GOT3 (cell line): ENCODE measurements around the gene ITGA1.
"Not testable (repeated sequence)": the region's sequence is repeated elsewhere in the genome, so short reads cannot be mapped to it uniquely, and the experiment has no call there.

Source experiments
- DNase-seq: peaks from one replicate; lab custom pipeline; 2025; ENCODE audit warnings: mixed read lengths; lab: John Stamatoyannopoulos, UW

Gene ITGA1

GRCh38 chr5:52865991-52866390 is 78.3 kb downstream of the ITGA1 start:
- DNase-seq = not testable (repeated sequence)

GRCh38 chr5:52867809-52868208 is 80.1 kb downstream of the ITGA1 start:
- no peak for DNase-seq

GRCh38 chr5:52868417-52868816 is 80.7 kb downstream of the ITGA1 start:
- no peak for DNase-seq

- DNase-seq = no peak
Measured at GRCh38 chr5:52869391-52869790, 81.7 kb downstream of the ITGA1 start.

- no peak for DNase-seq
Measured at GRCh38 chr5:52870448-52870847, 82.7 kb downstream of the ITGA1 start.

DNA sequence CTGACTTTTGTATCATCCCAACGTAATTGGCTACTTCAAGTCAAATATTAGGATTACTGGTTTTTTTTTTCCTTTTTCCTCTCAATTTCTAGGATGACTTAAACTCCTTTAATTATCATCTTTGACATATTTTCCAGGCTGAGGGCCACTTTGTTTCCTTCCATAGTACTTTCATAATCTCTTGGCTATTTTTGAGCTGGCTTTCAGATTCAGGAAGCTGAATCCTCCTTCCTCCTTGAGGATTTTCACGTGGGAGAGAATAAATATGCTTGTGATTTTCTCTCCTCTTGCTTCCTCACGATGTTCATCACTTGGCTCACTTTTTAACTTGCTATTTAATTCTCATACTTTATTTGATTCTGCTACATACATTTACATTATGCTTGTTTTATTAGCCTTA is 88.1 kb downstream of the ITGA1 start:
- DNase-seq = no peak

DNA sequence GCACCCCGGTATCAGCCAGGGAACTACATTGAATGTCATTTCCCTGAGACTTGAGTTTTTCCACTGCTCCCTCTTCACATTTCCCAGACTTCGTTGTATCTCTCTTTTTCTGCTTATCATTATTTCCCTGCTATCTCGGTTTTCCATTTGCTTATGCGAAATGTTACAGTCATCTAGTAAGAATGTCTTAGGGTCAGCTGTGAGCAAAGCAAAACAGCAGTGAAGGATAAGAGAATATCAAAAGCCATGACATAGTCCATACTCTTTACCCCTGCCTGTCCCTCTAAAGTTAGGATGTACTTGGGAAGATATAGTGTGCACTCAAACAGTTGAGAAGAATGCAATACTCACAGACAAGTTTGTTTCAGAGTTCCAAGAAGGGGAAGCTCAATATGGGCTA is 88.7 kb downstream of the ITGA1 start:
- DNase-seq = no peak

- DNase-seq = no peak
Measured at GRCh38 chr5:52878656-52879055, 90.9 kb downstream of the ITGA1 start.

DNA sequence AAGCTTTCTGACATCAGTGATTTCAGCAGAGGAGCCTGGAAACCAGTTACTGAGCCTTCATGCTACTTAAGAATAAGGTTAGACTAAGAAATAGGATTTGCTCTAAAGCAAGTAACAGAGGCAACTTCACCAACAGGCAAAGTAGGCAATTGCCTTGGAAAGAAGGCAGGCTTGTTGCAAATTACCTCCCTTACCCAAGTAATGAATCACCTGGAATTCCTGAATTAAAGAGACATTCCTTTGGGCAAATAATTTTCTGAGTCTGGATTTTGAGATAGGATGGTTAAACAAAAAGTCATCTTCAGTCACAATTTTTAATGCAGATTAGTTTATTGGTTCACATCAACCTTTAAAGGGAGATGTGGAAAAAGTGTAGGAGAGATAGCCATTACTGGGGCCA is 92.8 kb downstream of the ITGA1 start:
- DNase-seq = no peak

DNA sequence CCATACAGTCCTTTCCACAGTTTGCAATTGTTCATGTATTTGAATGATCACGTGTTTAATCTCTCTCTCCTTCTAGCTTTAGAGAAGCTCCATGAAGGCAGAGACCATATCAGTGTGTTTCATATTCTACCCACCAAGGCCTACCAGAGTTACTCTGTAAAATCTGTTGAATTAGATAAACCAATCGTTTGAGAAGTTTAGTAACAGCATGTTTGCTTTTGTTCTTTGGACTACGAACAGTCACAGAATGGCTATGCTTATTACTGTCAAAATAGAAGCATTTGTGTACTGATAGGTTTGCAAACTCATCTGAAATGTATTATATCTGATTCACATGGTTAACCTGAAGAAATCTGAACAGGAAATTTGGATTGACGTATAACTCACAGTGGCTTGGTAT is 93.8 kb downstream of the ITGA1 start:
- DNase-seq = no peak

DNA sequence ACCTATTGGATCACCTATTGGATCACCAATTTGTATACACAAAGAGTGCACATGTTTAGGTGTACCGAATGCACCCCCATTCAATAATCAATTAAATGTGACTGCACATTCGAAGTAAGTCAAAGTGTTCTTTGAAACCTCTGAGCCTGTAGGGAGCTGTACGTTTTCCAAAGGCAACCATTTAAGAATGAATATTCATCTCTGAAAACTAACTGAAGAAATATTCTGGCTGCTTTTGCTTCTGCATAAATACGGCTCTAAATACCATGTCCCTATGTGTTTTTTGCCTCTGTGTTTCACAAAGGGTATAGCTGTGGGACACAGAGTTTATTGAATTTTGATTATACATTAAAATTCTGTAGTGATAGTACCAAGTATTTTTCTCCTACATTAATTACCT is 95.4 kb downstream of the ITGA1 start:
- no peak for DNase-seq

GRCh38 chr5:52884453-52884852 is 96.7 kb downstream of the ITGA1 start:
- no peak for DNase-seq

DNA sequence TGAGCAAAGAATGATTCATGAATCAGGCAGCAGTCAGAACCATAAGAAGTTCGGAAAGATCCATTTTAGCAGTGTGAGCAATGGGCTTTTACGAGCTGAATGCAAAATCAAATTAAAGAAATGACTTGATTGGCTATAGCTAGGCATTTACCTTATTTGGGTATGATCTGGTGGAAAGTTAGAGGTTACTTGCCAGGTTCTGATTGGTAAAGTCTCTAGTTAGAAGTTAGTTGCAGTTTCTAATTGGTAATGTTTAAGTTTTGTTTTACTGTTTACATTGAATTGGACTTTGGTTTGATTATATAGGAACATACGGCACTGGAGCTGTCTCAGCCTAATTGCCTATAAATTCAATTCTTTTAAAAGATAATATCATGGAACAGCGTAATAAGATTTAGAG is 97.9 kb downstream of the ITGA1 start:
- DNase-seq = no peak

DNA sequence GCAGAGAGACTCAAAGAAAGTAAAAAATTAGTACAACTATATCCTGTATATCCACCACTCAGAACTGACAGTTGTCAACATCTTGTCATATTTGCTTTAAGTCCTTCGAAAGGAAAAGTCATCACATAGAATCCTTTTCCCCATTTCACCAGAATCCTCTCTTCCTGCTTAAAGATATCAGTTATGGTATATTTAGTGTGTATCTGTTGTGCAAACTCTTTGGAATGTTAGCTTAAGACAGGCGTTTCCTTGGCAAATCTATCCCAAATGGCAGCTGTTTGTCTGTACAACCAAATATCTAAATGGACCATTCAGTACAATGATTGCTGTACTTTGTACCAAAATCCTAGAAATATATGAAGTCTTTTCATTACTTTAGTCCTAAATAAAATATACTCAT is 98.5 kb downstream of the ITGA1 start:
- DNase-seq = no peak

DNA sequence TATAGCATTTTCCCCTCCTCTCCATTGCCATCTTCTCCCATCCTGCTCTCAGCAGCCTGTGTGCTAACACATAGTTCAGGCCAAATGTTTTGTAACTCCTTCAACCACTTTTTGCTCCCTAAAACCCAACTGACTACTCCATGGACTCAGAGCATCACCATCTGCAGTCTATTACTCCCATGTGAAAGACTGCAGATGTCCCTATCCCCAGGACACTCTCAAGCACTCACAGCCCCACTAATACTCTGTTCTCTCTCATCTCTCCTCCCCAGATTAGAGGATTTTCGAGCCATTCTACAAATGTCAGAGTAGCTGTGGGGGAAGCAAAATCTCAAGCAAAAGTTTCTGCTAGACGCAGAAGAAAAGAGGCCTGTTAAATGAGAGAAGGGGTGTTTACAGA is 99.3 kb downstream of the ITGA1 start:
- DNase-seq = no peak

- DNase-seq = no peak
Measured at GRCh38 chr5:52888363-52888762, 100.6 kb downstream of the ITGA1 start.

- DNase-seq = no peak
Measured at GRCh38 chr5:52892242-52892878, 104.6 kb downstream of the ITGA1 start.

DNA sequence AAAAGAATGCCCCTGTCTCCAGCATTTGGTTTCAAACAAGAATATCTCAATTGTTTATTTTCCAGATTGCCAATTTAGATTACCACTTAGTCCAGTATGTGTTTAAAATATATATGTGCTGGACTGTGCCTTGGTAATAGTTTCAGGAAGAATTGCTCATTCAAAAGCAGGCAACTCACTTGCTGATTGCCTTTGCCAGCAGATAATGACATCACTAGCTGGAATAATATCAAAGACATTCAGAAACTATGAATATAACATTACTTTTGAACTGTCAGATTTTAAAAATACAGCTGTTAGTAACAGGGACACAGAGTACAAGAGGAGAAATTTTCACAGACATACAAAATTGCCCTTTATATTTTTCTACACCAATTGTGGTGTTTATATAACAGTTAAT is 105.4 kb downstream of the ITGA1 start:
- no peak for DNase-seq

DNA sequence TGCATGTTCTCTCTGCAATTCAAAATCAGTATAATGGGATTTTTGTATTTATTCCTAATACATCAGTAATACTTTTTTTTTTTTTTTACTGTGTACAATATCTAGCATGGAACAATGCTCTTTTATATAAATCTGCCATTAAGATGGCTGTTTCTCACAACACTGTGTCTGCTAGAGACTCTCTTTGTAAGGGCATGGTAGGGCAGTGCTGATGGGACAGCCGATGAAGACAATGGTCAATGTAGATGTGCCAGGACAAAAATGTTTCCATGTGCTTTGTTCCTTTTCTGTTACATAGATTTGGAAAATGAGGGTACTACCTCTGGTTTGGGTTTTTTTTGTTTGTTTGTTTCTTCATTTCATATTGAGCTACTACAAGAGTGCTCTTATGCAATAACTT is 106.1 kb downstream of the ITGA1 start:
- DNase-seq = no peak

GRCh38 chr5:52894451-52894850 is 106.7 kb downstream of the ITGA1 start:
- no peak for DNase-seq

GRCh38 chr5:52895075-52895474 is 107.4 kb downstream of the ITGA1 start:
- DNase-seq = no peak

GRCh38 chr5:52895572-52896413 is 108.1 kb downstream of the ITGA1 start:
- DNase-seq = no peak

DNA sequence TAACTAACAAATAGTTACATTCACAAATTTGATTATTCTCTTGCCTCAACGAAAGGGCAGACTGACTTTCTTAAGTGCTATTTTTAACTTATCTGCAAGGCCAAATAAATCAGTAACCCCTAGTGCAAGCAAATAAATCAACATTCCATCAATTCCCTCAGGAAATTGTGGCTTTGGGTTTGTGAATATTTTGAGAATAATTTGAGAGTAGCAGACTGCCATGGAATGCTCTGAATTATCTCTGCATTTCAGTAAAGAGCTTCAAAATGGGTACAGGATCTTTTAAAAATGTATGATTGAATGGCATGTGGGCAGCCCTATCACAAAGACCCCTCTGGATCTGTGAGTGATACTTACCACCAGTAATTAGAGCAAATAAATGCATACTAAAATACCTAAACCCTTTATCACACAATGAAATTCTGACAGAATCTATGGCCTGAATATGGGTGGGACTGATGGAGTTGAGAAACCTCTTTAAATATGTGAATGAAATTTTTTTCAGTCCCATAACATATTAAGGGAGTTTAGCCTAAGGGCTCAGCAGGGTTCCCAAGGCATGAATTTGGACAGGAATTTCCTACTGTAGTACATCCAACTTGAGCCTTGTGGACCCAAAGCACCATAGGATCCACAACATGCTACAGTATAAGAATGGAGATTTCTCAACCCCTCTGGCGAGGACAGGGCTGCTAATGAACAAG is 109.0 kb downstream of the ITGA1 start:
- no peak for DNase-seq
